SK-N-SH (cell line): ENCODE results near the gene MCF2L. TPM values are rescaled to one million over a fixed set of nuclear protein-coding genes. Genes with fewer than 3 reads are reported as not detected.

Experiments
- CTCF ChIA-PET: fragments of 300-600, 350-600 bp; formaldehyde crosslinking; extraction: SDS; loops from one replicate; lab custom pipeline; 2021; lab: Yijun Ruan, JAX
- POLR2A ChIA-PET: fragments of 350-600 bp; sonication (Branson Sonifier 250); formaldehyde crosslinking; extraction: SDS; loops from one replicate; lab custom pipeline; 2020; ENCODE audit warnings: antibody characterized with exemption, inconsistent platforms; lab: Yijun Ruan, JAX
- DNase-seq: peaks from one replicate; pipeline ENCODE4 v3.0.0; 2012
- H2AFZ ChIP-seq: fragments of 200-600 bp; sonication (generic); 2 replicates; pipeline ENCODE4 v1.8.1; 2016; ENCODE audit warnings: antibody characterized with exemption, mild to moderate bottlenecking, low read depth
- H3F3A ChIP-seq: fragments of 200-600 bp; sonication (generic); replicated peaks from 2 replicates; pipeline ENCODE3; 2016; ENCODE audit warnings: antibody characterized with exemption, mild to moderate bottlenecking; ENCODE audit not compliant: insufficient read depth
- H3K27ac ChIP-seq, 2 experiments: fragments of 200-500 bp in 1 of 2; fragments of 200-600 bp in 1 of 2; sonication (Bioruptor generic) in 1 of 2; sonication (generic), shearing (Covaris generic) in 1 of 2; 2 replicates each; pipeline versions ENCODE4 v1.5.1 to v1.6.1; 2014 to 2016; ENCODE audit warnings: low read depth in 2 of 2, inconsistent platforms in 1 of 2, low read length in 1 of 2, mild to moderate bottlenecking in 1 of 2, mixed read lengths in 1 of 2
- H3K27me3 ChIP-seq: fragments of 200-600 bp; sonication (generic), shearing (Covaris generic); 2 replicates; pipeline ENCODE4 v1.6.1; 2016; ENCODE audit warnings: mixed run types; ENCODE audit not compliant: insufficient read depth
- H3K36me3 ChIP-seq, 2 experiments: fragments of 200-500 bp in 1 of 2; fragments of 200-600 bp in 1 of 2; sonication (Bioruptor generic) in 1 of 2; sonication (generic) in 1 of 2; replicated peaks in 1 of 2; 2 replicates each; pipeline versions ENCODE3 to v1.5.1; 2014 to 2016; ENCODE audit warnings: low read length in 1 of 2, mild to moderate bottlenecking in 1 of 2; ENCODE audit not compliant: insufficient read depth in 2 of 2, control insufficient read depth in 1 of 2
- H3K4me1 ChIP-seq, 2 experiments: fragments of 200-500 bp in 1 of 2; fragments of 200-600 bp in 1 of 2; sonication (Bioruptor generic) in 1 of 2; sonication (generic), shearing (Covaris generic) in 1 of 2; 2 replicates each; pipeline versions ENCODE4 v1.5.1 to v1.6.1; 2014 to 2016; ENCODE audit warnings: low read depth in 1 of 2, low read length in 1 of 2, mixed run types in 1 of 2; ENCODE audit not compliant: insufficient read depth in 2 of 2, control insufficient read depth in 1 of 2
- H3K4me2 ChIP-seq: fragments of 200-600 bp; sonication (generic), shearing (Covaris generic); 2 replicates; pipeline ENCODE4 v1.6.1; 2017; ENCODE audit warnings: mixed run types
- H3K4me3 ChIP-seq, 2 experiments: fragments of 200-500 bp in 1 of 2; fragments of 200-600 bp in 1 of 2; sonication (Bioruptor generic) in 1 of 2; sonication (generic), shearing (Covaris generic) in 1 of 2; 2 replicates each; pipeline versions ENCODE4 v1.5.1 to v1.8.1; 2014 to 2016; ENCODE audit warnings: low read depth in 2 of 2, inconsistent platforms in 1 of 2, low read length in 1 of 2, mild to moderate bottlenecking in 1 of 2, mixed read lengths in 1 of 2, moderate library complexity in 1 of 2
- H3K79me2 ChIP-seq: fragments of 200-600 bp; sonication (generic); 2 replicates; pipeline ENCODE4 v1.8.1; 2017; ENCODE audit warnings: mild to moderate bottlenecking; ENCODE audit not compliant: insufficient read depth
- H3K9ac ChIP-seq: fragments of 200-600 bp; sonication (generic); 2 replicates; pipeline ENCODE4 v1.6.1; 2017; ENCODE audit warnings: mixed run types
- H3K9me2 ChIP-seq: fragments of 200-600 bp; sonication (generic); 2 replicates; pipeline ENCODE4 v1.6.1; 2017; ENCODE audit warnings: mixed run types
- H3K9me3 ChIP-seq: fragments of 200-600 bp; sonication (generic); 2 replicates; pipeline ENCODE4 v1.6.1; 2017; ENCODE audit warnings: mixed run types, mild to moderate bottlenecking, moderate library complexity
- H4K20me1 ChIP-seq: fragments of 200-600 bp; sonication (generic); 2 replicates; pipeline ENCODE4 v1.6.1; 2017; ENCODE audit warnings: mild to moderate bottlenecking, mixed run types; ENCODE audit not compliant: insufficient read depth
- CHD2 ChIP-seq: fragments of 150-350 bp; IDR thresholded peaks from 2 replicates; pipeline ENCODE4 v1.6.1; 2018; ENCODE audit warnings: low read length; ENCODE audit not compliant: partially characterized antibody
- EP300 ChIP-seq, 2 experiments: IDR thresholded peaks; 2 replicates each; pipeline versions ENCODE4 v1.4.0 to v1.6.1; 2012; ENCODE audit warnings: borderline replicate concordance in 1 of 2, low read depth in 1 of 2, low read length in 1 of 2
- FOSL2 ChIP-seq: IDR thresholded peaks from 2 replicates; pipeline ENCODE4 v1.4.0; 2012; ENCODE audit warnings: low read depth, mild to moderate bottlenecking, moderate library complexity, borderline replicate concordance
- FOXM1 ChIP-seq: IDR thresholded peaks from 2 replicates; pipeline ENCODE4 v1.4.0; 2012; ENCODE audit warnings: low read depth, mild to moderate bottlenecking
- GABPA ChIP-seq: IDR thresholded peaks from 2 replicates; pipeline ENCODE4 v1.4.0; 2012; ENCODE audit warnings: low read depth, mild to moderate bottlenecking
- JUND ChIP-seq: IDR thresholded peaks from 2 replicates; pipeline ENCODE4 v1.4.0; 2012
- MXI1 ChIP-seq: IDR thresholded peaks from 2 replicates; pipeline ENCODE4 v1.6.1; 2012; ENCODE audit warnings: mild to moderate bottlenecking, low read depth, low read length, improper control_type of control experiment
- NRF1 ChIP-seq: IDR thresholded peaks from 2 replicates; pipeline ENCODE4 v1.6.1; 2012; ENCODE audit warnings: low read depth, mild to moderate bottlenecking, low read length
- POLR2AphosphoS5 ChIP-seq: IDR thresholded peaks from 2 replicates; pipeline ENCODE4 v1.6.1; 2012; ENCODE audit warnings: low read depth, low read length
- RCOR1 ChIP-seq: fragments of 150-350 bp; IDR thresholded peaks from 2 replicates; pipeline ENCODE4 v1.6.1; 2017; ENCODE audit warnings: antibody characterized with exemption, low read length
- RFX5 ChIP-seq: IDR thresholded peaks from 2 replicates; pipeline ENCODE4 v1.6.1; 2012; ENCODE audit warnings: mild to moderate bottlenecking, improper control_type of control experiment, low read length
- SIN3A ChIP-seq: IDR thresholded peaks from 2 replicates; pipeline ENCODE4 v1.6.1; 2012; ENCODE audit warnings: low read depth, mild to moderate bottlenecking, low read length, moderate library complexity, borderline replicate concordance
- TAF1 ChIP-seq: IDR thresholded peaks from 2 replicates; pipeline ENCODE4 v1.6.1; 2012; ENCODE audit warnings: low read depth, mild to moderate bottlenecking, low read length, moderate library complexity, borderline replicate concordance
- TCF12 ChIP-seq: IDR thresholded peaks from 2 replicates; pipeline ENCODE4 v1.4.0; 2012
- USF2 ChIP-seq: fragments of 150-350 bp; IDR thresholded peaks from 2 replicates; pipeline ENCODE4 v1.6.1; 2017; ENCODE audit warnings: antibody characterized with exemption, low read length, low read depth, borderline replicate concordance
- YY1 ChIP-seq: IDR thresholded peaks from 2 replicates; pipeline ENCODE4 v1.4.0; 2012; ENCODE audit warnings: low read depth, mild to moderate bottlenecking
- WGBS: methylation state at CpG from one replicate; pipeline ENCODE4 v1.1.6; 2017; ENCODE audit warnings: low lambda C conversion rate; 5-methylcytosine and 5-hydroxymethylcytosine counted together
- polyA plus RNA-seq, 3 experiments: library from polyadenylated mRNA; depleted of rRNA; stranded (reverse); fragments of >200 nt; gene quantifications; 2 replicates each; pipeline ENCODE4 v1.2.3, GENCODE V29; 2012
- TF ChIP-seq, protein P1 (sequence below): fragments of 150-350 bp; IDR thresholded peaks from 2 replicates; pipeline ENCODE4 v1.6.1; 2016; ENCODE audit warnings: mild to moderate bottlenecking, low read depth, low read length
- TF ChIP-seq, protein P2 (sequence below): IDR thresholded peaks from 2 replicates; pipeline ENCODE4 v1.4.0; 2012; ENCODE audit warnings: low read depth, borderline replicate concordance
- TF ChIP-seq, protein P3 (sequence below): IDR thresholded peaks from 2 replicates; pipeline ENCODE4 v1.4.0; 2012; ENCODE audit warnings: low read depth

MCF2L gene
- polyA plus RNA-seq, 1 of the 3 experiments (the other 2 are of a cell fraction): 0.56 TPM

GRCh38 chr13:113114511-113115362, 145.7 kb downstream of the MCF2L start:
- CTCF ChIA-PET: interaction anchor here (1.4 kb wide), 1 partner anchor 9 kb away, joined by 4 read pairs; no protein-coding TSS in a partner anchor
- Histone ChIP-seq H2AFZ (no peak overlapping the region), H3K9me2 (no peaks in the 10 kb centered on the region), H3K79me2 (no peaks in the 10 kb centered on the region), H3K27me3 (peaks cover 12% of the 10 kb centered on the region), H3K9me3 (no peaks in the 10 kb centered on the region), H3K4me1 (peaks cover 0 to 2% of the 10 kb centered on the region in 2 experiments; a peak in 1 of 4 replicates), H3K9ac (no peak overlapping the region), H3K36me3 (no peaks in the 10 kb centered on the region), H4K20me1 (no peaks in the 10 kb centered on the region), H3K27ac (no peak overlapping the region), H3F3A (no peaks in the 10 kb centered on the region), H3K4me2 (no peak overlapping the region), H3K4me3 (no peak overlapping the region)
- WGBS: 73% methylated on average over 14 of the region's 17 CpGs
- TF ChIP-seq POLR2AphosphoS5: no peak
- TF ChIP-seq FOSL2: no peak
- TF ChIP-seq MXI1: no peak
- no peak for TF ChIP-seq RFX5
- no peak for TF ChIP-seq CHD2
- TF ChIP-seq YY1: no peak
- peak; percentile 14 for DNase-seq
- POLR2A ChIA-PET: interaction anchor here (0.6 kb wide), 2 partner anchors 15 to 254 kb away, joined by 3 read pairs; no protein-coding TSS in a partner anchor

DNA sequence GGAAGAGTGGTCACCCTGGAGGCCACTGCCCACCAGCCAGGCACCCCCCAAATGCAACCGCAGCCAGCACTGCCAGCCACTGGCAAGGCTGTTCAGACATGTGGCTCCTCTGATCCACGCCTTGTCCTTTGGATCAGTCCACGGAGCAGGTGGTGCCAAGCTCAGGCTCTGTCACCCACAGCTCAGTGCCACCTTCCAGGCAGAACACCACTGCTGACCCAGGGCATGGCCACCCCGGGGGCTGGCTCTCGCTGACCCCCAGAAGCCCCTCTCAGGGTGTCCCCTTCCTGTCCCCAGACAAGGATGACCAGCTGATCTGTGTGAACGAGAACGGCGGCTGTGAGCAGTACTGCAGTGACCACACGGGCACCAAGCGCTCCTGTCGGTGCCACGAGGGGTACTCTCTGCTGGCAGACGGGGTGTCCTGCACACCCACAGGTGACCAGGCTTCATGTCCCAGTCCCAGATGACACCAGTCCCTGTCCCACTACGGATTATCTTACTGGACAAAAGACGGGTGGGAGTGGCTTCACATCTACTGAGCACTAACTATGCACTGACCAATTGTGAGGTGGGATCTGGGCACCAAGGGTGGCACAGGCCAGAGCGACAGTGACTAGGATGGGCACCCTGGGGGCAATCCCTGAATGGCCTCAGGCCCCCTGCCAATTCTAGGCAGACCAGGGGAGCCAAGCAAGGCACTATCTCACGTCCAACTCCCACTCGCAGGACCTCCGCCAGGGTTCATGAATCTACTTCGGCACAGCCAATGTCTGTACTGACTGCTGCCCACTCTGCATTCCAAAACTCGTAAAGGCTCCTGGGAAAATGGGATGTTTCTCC, 146.6 kb downstream of the MCF2L start:
- Histone ChIP-seq H3K4me2 (no peak overlapping the region), H2AFZ (no peak overlapping the region), H3K4me3 (no peak overlapping the region), H3F3A (no peaks in the 10 kb centered on the region), H3K79me2 (no peaks in the 10 kb centered on the region), H3K4me1 (peaks cover 0 to under 1% of the 10 kb centered on the region in 2 experiments; a peak in 1 of 4 replicates), H3K9me3 (no peaks in the 10 kb centered on the region), H3K36me3 (no peaks in the 10 kb centered on the region), H3K9me2 (no peaks in the 10 kb centered on the region), H3K9ac (no peak overlapping the region), H4K20me1 (no peaks in the 10 kb centered on the region), H3K27ac (no peak overlapping the region), H3K27me3 (peaks cover 4% of the 10 kb centered on the region)
- ChIA-PET CTCF (interaction anchor here (1.4 kb wide), 1 partner anchor 8 kb away, joined by 4 read pairs; no protein-coding TSS in a partner anchor), POLR2A (interaction anchor here (0.6 kb wide), 2 partner anchors 16 to 253 kb away, joined by 3 read pairs; no protein-coding TSS in a partner anchor)
- 59% methylated on average over 12 of the region's 21 CpGs for WGBS
- TF ChIP-seq YY1 (no peak), USF2 (no peak), MXI1 (no peak), POLR2AphosphoS5 (no peak), RCOR1 (no peak), NRF1 (no peak), FOXM1 (no peak), SIN3A (no peak), TCF12 (no peak), CHD2 (no peak), JUND (no peak), TAF1 (no peak), EP300 (IDR thresholded peaks at IDR 0.05; ENCODE audit: borderline replicate concordance in 1 of 2, low read depth in 1 of 2, low read length in 1 of 2) (no peak), GABPA (no peak)
- TF ChIP-seq, protein P1, sequence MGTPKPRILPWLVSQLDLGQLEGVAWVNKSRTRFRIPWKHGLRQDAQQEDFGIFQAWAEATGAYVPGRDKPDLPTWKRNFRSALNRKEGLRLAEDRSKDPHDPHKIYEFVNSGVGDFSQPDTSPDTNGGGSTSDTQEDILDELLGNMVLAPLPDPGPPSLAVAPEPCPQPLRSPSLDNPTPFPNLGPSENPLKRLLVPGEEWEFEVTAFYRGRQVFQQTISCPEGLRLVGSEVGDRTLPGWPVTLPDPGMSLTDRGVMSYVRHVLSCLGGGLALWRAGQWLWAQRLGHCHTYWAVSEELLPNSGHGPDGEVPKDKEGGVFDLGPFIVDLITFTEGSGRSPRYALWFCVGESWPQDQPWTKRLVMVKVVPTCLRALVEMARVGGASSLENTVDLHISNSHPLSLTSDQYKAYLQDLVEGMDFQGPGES: no peak
- TF ChIP-seq, protein P2, sequence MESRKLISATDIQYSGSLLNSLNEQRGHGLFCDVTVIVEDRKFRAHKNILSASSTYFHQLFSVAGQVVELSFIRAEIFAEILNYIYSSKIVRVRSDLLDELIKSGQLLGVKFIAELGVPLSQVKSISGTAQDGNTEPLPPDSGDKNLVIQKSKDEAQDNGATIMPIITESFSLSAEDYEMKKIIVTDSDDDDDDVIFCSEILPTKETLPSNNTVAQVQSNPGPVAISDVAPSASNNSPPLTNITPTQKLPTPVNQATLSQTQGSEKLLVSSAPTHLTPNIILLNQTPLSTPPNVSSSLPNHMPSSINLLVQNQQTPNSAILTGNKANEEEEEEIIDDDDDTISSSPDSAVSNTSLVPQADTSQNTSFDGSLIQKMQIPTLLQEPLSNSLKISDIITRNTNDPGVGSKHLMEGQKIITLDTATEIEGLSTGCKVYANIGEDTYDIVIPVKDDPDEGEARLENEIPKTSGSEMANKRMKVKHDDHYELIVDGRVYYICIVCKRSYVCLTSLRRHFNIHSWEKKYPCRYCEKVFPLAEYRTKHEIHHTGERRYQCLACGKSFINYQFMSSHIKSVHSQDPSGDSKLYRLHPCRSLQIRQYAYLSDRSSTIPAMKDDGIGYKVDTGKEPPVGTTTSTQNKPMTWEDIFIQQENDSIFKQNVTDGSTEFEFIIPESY: no peak
- TF ChIP-seq, protein P3, sequence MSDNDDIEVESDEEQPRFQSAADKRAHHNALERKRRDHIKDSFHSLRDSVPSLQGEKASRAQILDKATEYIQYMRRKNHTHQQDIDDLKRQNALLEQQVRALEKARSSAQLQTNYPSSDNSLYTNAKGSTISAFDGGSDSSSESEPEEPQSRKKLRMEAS: no peak
- peak; percentile 14 for DNase-seq
